Retinal pigment epithelial cell (primary cell): Measurements from ENCODE around the gene ACOT11.

ENCODE experiments used
- DNase-seq: peaks from one replicate; pipeline ENCODE4 v3.0.0-alpha.2; 2010; ENCODE audit warnings: low read depth
- H3K4me3 ChIP-seq: 2 replicates; pipeline ENCODE4 v1.5.1; 2011; ENCODE audit warnings: mild to moderate bottlenecking, low read length, control low read depth, moderate library complexity
- TF ChIP-seq, protein P1 (sequence below): conservative IDR thresholded peaks from 2 replicates; pipeline ENCODE4 v1.5.1; 2011; ENCODE audit warnings: low read depth, low read length, control low read depth, inconsistent platforms

The ACOT11 gene

GRCh38 chr1:54546651-54547401, 1.2 kb upstream of the ACOT11 start:
- no peak for DNase-seq
- TF ChIP-seq, protein P1, sequence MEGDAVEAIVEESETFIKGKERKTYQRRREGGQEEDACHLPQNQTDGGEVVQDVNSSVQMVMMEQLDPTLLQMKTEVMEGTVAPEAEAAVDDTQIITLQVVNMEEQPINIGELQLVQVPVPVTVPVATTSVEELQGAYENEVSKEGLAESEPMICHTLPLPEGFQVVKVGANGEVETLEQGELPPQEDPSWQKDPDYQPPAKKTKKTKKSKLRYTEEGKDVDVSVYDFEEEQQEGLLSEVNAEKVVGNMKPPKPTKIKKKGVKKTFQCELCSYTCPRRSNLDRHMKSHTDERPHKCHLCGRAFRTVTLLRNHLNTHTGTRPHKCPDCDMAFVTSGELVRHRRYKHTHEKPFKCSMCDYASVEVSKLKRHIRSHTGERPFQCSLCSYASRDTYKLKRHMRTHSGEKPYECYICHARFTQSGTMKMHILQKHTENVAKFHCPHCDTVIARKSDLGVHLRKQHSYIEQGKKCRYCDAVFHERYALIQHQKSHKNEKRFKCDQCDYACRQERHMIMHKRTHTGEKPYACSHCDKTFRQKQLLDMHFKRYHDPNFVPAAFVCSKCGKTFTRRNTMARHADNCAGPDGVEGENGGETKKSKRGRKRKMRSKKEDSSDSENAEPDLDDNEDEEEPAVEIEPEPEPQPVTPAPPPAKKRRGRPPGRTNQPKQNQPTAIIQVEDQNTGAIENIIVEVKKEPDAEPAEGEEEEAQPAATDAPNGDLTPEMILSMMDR, result no peak

GRCh38 chr1:54548389-54549044, 489 bp downstream of the ACOT11 start:
- TF ChIP-seq, protein P1, result no peak
- no peak for DNase-seq
- peak overlapping the region; percentile 50 for H3K4me3 ChIP-seq

More at GRCh38 chr1:54546651-54547401, 1.2 kb upstream of the ACOT11 start:
- no peak overlapping the region for H3K4me3 ChIP-seq

- DNase-seq, result no peak
- peak overlapping the region; percentile 50 for H3K4me3 ChIP-seq
- TF ChIP-seq, protein P1, result no peak
Observed at GRCh38 chr1:54549181-54549924, 1.3 kb downstream of the ACOT11 start.

- TF ChIP-seq, protein P1, result no peak
- DNase-seq, result no peak
- no peak overlapping the region for H3K4me3 ChIP-seq
Observed at GRCh38 chr1:54551891-54552290, 3.9 kb downstream of the ACOT11 start.

DNA sequence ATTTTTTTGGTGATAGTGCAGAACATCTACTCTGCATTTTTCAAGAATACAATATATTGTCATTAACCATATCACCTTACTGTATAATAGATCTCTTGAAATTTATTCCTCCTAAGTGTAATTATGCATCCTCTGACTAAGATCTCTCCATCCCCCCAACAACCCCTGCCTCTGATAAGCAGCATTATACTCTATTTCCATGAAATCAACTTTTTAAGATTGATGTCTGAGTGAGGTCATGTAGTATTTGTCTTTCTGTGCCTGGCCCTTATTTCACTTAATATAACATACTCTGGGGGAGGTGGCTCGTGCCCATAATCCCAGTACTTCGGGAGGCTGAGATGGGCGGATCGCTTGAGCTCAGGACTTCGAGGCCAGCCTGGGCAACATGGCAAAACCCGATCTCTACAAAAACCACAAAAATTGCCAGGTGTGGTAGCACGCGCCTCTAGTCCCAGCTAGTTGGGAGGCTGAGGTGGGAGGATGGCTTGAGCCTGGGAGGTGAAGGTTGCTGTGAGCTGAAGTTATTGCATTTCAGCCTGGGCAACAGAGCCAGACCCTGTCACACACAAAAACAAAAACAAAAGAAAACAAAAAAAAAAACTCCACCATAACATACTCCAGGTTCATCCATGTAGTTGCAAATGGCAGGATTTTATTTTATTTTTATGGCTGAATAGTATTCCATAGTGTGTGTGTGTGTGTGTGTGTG, 5.7 kb downstream of the ACOT11 start:
- no peak for DNase-seq
- no peak overlapping the region for H3K4me3 ChIP-seq
- TF ChIP-seq, protein P1, result no peak

GRCh38 chr1:54556110-54556509, 8.1 kb downstream of the ACOT11 start:
- no peak for DNase-seq
- TF ChIP-seq, protein P1, result no peak
- H3K4me3 ChIP-seq, result no peak overlapping the region
